ENCODE measurements around the gene PDE10A. TPM values are rescaled to one million over a fixed set of nuclear protein-coding genes. Genes with fewer than 3 reads are reported as not detected.
"Not testable (repeated sequence)": the region's sequence is repeated elsewhere in the genome, so short reads cannot be mapped to it uniquely, and the experiment has no call there.

Gene PDE10A
- total RNA-seq, 1 donor: 5.6 TPM

DNA sequence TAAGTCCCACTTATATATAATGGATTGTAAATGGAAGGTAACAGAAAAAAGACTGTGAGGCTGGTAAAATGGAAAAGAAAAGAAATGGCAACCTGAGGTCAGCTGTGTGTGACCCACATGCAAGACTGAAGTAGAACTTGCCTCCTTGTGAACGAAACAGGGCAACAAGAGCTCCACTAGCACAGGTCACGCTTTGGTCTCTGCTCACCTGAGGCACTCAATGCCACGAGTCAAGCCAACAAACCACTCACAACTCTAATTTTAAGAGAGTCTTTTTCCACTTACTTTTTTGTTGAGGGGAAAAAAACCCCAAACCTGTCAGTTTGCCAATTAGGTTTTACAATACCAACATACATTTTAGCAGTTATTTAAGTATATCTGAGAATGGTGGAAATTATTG lies 65.2 kb downstream of the PDE10A start:
- no peak for DNase-seq (ENCODE audit: low read depth)
- TF ChIP-seq, protein P1, sequence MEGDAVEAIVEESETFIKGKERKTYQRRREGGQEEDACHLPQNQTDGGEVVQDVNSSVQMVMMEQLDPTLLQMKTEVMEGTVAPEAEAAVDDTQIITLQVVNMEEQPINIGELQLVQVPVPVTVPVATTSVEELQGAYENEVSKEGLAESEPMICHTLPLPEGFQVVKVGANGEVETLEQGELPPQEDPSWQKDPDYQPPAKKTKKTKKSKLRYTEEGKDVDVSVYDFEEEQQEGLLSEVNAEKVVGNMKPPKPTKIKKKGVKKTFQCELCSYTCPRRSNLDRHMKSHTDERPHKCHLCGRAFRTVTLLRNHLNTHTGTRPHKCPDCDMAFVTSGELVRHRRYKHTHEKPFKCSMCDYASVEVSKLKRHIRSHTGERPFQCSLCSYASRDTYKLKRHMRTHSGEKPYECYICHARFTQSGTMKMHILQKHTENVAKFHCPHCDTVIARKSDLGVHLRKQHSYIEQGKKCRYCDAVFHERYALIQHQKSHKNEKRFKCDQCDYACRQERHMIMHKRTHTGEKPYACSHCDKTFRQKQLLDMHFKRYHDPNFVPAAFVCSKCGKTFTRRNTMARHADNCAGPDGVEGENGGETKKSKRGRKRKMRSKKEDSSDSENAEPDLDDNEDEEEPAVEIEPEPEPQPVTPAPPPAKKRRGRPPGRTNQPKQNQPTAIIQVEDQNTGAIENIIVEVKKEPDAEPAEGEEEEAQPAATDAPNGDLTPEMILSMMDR (IDR thresholded peaks at IDR 0.05; ENCODE audit: insufficient read depth, low read depth, low read length): no peak
- H3K4me3 ChIP-seq (ENCODE audit: low read depth, low read length): no peak overlapping the region

DNA sequence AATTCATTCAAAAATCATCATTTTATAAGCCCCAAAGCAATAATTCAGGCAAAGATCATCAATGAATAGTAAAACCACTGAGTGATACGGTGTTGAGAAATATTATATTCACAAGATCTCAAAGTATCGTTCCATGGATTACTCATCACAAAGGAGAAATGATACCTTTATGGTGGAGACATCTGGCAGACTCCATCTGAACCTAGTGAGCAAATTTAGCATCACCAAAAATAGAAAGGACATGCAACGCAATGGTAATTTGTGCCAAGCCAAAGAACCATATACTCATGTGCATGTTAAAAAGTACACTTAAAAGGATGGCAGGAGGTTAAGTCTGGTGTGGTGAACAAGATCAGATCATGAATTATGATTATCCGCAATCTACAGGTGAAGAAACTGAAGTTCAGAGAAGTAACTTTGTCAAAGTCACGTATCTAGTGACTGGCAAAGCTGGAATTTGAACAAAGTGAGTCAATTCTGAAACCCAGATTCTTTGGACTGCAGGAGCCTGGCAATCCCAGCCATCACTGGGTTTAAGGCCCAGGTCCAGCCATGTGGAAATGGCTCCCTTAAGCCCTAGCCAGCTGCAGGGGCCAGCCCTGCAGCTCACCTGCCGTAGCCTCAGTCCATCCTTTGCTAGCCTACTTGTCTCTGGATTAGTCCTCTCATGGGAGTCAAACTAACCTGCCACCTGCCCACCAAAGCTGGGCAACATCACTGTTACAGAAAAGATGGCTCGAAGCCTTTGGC lies 68.3 kb downstream of the PDE10A start:
- H3K4me3 ChIP-seq (ENCODE audit: low read depth, low read length): no peak overlapping the region
- DNase-seq (ENCODE audit: low read depth): no peak
- TF ChIP-seq, protein P1 (IDR thresholded peaks at IDR 0.05; ENCODE audit: insufficient read depth, low read depth, low read length): no peak

DNA sequence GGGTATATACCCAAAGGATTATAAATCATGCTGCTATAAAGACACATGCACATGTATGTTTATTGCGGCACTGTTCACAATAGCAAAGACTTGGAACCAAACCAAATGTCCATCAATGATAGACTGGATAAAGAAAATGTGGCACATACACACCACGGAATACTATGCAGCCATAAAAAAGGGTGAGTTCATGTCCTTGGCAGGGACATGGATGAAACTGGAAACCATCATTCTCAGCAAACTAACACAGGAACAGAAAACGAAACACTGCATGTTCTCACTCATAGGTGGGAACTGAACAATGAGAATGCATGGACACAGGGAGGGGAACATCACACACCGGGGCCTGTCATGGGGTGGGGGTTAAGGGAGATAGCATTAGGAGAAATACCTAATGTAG lies 70.1 kb downstream of the PDE10A start:
- DNase-seq (ENCODE audit: low read depth); H3K4me3 ChIP-seq (ENCODE audit: low read depth, low read length): not testable (repeated sequence)

DNA sequence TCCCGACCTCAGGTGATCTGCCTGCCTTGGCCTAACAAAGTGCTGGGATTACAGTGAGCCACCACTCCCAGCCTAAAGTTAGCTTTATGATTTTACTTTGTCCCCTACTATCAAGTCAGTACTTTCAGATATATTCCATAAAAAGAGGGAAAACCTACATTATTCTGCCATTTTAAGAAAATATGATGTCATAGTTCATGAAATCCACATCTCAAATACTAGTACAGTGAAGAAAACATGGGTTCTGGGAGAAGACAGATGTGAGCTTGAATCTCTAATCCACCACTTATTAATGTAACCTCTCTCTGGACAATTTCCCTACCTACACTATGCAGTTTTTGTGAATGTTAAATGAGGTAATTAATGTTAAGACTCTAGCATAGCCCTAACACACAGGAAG lies 74.5 kb downstream of the PDE10A start:
- DNase-seq (ENCODE audit: low read depth): no peak
- TF ChIP-seq, protein P1 (IDR thresholded peaks at IDR 0.05; ENCODE audit: insufficient read depth, low read depth, low read length): no peak
- no peak overlapping the region for H3K4me3 ChIP-seq (ENCODE audit: low read depth, low read length)

DNA sequence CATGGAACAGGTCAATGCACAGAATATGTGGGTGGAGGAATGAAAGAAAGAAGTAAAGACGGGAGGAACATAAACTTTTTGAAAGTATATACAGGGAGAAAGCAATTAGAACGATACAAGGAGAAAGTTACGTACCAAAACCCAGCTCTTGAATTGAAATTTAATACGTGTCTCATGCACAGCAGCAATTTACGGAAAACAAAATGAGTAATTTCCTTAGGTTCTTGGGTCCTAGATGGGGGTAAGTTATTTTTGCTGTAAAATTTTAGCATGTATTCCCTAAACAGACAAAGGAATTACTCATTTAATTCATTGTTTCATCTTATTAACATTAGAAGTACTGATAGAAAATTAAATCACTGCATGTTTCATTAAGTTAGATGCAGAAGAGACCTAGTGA lies 75.8 kb downstream of the PDE10A start:
- TF ChIP-seq, protein P1 (IDR thresholded peaks at IDR 0.05; ENCODE audit: insufficient read depth, low read depth, low read length): no peak
- no peak for DNase-seq (ENCODE audit: low read depth)
- H3K4me3 ChIP-seq (ENCODE audit: low read depth, low read length): no peak overlapping the region

DNA sequence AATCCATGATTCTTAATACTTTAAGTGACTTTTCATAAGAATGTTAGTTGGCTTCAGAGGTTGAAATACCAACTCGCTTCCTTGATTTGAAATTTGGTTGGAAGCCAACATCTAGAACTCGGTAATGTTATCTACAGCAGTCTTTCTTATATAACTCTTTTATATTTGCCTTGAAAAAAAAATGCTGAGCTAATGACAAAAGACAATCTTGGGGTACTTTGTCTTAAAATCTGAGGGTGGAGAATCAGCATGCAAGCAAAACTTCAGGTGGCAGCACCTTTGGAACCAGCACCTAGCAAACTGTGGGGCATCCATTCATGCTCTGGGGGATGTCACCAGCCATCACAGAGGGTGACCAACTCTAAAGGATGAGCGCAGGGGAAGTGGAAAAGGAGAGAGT lies 76.3 kb downstream of the PDE10A start:
- DNase-seq (ENCODE audit: low read depth): no peak
- H3K4me3 ChIP-seq (ENCODE audit: low read depth, low read length): no peak overlapping the region
- TF ChIP-seq, protein P1 (IDR thresholded peaks at IDR 0.05; ENCODE audit: insufficient read depth, low read depth, low read length): no peak

DNA sequence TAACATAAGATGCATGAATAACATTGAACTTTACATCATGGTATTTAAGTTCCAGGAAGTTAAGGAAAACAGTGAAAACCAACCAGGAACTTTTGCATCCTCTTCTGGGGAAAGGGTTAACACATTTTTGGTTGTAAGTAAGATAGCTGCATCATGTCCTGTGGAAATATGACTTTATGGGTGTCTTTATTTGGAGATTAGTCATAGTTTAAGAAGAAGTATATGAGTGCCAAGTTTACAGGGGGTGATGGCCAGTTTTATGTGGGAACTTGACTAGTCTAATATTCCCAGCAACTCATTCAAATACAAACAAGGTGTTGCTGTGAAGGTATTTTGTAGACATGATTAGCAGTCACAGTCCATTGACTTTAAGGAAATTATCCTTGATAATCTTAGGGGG lies 78.0 kb downstream of the PDE10A start:
- no peak overlapping the region for H3K4me3 ChIP-seq (ENCODE audit: low read depth, low read length)
- peak; percentile 54 for DNase-seq (ENCODE audit: low read depth)
- TF ChIP-seq, protein P1 (IDR thresholded peaks at IDR 0.05; ENCODE audit: insufficient read depth, low read depth, low read length): no peak

All from fibroblast of villous mesenchyme (primary cell).